Hepatocyte (in vitro differentiated cells): ENCODE measurements around the gene CHKB.

ENCODE experiments used
- EZH2 ChIP-seq: fragments of 200-600 bp; sonication (generic); IDR thresholded peaks from 2 replicates; pipeline ENCODE4 v1.6.1; 2016; ENCODE audit warnings: antibody characterized with exemption, mild to moderate bottlenecking, borderline replicate concordance
- EZH2phosphoT487 ChIP-seq: fragments of 200-600 bp; sonication (generic); IDR thresholded peaks from one replicate; pipeline ENCODE4 v1.6.1; 2018; ENCODE audit warnings: antibody characterized with exemption, mild to moderate bottlenecking, low read depth, moderate library complexity; ENCODE audit not compliant: unreplicated experiment, severe bottlenecking
- TF ChIP-seq, protein P1 (sequence below): fragments of 200-600 bp; sonication (generic); IDR thresholded peaks from 2 replicates; pipeline ENCODE4 v1.5.1; 2016; ENCODE audit warnings: antibody characterized with exemption, mild to moderate bottlenecking; ENCODE audit not compliant: poor library complexity

DNA sequence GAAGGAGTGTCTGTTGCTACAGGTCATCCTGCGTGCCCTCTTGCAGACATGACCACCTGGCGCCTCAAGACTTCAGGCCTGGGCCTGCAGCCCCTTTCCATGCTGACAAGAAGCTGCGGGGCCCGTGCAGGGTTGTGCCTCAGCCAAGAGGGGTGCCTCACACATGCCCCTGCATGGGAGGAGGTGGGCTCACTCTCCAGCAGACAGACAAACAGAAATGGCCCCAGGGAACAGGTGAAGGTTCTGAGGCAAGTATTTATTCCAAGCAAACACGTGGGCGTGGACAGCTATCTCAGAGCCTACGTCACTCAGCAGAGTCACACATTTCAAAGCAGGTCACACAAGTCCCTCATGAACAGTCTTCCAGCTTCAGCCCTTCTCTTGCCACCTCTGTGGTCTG lies 14.0 kb downstream of the CHKB start:
- TF ChIP-seq, protein P1, sequence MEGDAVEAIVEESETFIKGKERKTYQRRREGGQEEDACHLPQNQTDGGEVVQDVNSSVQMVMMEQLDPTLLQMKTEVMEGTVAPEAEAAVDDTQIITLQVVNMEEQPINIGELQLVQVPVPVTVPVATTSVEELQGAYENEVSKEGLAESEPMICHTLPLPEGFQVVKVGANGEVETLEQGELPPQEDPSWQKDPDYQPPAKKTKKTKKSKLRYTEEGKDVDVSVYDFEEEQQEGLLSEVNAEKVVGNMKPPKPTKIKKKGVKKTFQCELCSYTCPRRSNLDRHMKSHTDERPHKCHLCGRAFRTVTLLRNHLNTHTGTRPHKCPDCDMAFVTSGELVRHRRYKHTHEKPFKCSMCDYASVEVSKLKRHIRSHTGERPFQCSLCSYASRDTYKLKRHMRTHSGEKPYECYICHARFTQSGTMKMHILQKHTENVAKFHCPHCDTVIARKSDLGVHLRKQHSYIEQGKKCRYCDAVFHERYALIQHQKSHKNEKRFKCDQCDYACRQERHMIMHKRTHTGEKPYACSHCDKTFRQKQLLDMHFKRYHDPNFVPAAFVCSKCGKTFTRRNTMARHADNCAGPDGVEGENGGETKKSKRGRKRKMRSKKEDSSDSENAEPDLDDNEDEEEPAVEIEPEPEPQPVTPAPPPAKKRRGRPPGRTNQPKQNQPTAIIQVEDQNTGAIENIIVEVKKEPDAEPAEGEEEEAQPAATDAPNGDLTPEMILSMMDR = no peak
- TF ChIP-seq EZH2 (no peak), EZH2phosphoT487 (no peak)
